K562 (cell line): ENCODE data around the gene POLG. TPM values are rescaled to one million over a fixed set of nuclear protein-coding genes. Genes with fewer than 3 reads are reported as not detected.

Source experiments
- MCM3 ChIP-seq: fragments of 450-650 bp; IDR thresholded peaks from 2 replicates; pipeline ENCODE4 v1.6.1; 2016
- MYNN ChIP-seq, 2 experiments: sonication (generic); formaldehyde crosslinking in 1 of 2; IDR thresholded peaks; 2 replicates each; pipeline versions ENCODE4 v1.5.0 to v1.6.1; 2016 to 2020; ENCODE audit warnings: antibody characterized with exemption in 1 of 2, missing genetic modification reagents in 1 of 2
- NCOR1 ChIP-seq: fragments of 450-650 bp; IDR thresholded peaks from 2 replicates; pipeline ENCODE4 v1.6.1; 2016; ENCODE audit warnings: mild to moderate bottlenecking, moderate library complexity
- RBM34 ChIP-seq: fragments of 200-400 bp; formaldehyde crosslinking; IDR thresholded peaks from 2 replicates; pipeline ENCODE4 v1.6.1; 2018; ENCODE audit warnings: low read length, borderline replicate concordance; ENCODE audit not compliant: insufficient read depth
- RHOXF2B ChIP-seq: fragments of 250-450 bp; sonication (Bioruptor Pico); conservative IDR thresholded peaks from 2 replicates; pipeline ENCODE4 v1.5.1; 2021
- TGIF2 ChIP-seq: sonication (generic); formaldehyde crosslinking; IDR thresholded peaks from 2 replicates; pipeline ENCODE4 v1.8.1; 2022; ENCODE audit warnings: mild to moderate bottlenecking, missing genetic modification reagents, moderate library complexity
- ZBED1 ChIP-seq: IDR thresholded peaks from 2 replicates; pipeline ENCODE4 v1.6.1; 2014
- ZNF212 ChIP-seq: fragments of 450-650 bp; formaldehyde crosslinking; IDR thresholded peaks from 2 replicates; pipeline ENCODE4 v1.4.0; 2020; ENCODE audit warnings: mild to moderate bottlenecking
- ZNF740 ChIP-seq, 3 experiments: fragments of 200-800 bp in 1 of 3; sonication (Bioruptor generic) in 1 of 3; sonication (generic) in 1 of 3; formaldehyde crosslinking in 1 of 3; IDR thresholded peaks; 2 replicates each; pipeline versions ENCODE4 v1.6.1 to v1.8.0; 2016 to 2022; ENCODE audit warnings: mild to moderate bottlenecking in 2 of 3, missing compliant biosample characterization in 2 of 3, missing genetic modification characterization in 2 of 3, missing genetic modification reagents in 1 of 3
- polyA plus RNA-seq, 8 experiments: library from polyadenylated mRNA; depleted of rRNA in 4 of 8; stranded (reverse) in 5 of 8; unstranded in 3 of 8; fragments of >200 nt; fragmentation: Nextera tagmentation in 2 of 8; fragmentation: Illumina TruSeq in 1 of 8; extraction: Ambion mirVana in 2 of 8; extraction: Trizol in 1 of 8; gene quantifications; 2 replicates each; pipeline versions ENCODE4 v1.2.1 to v1.2.3, GENCODE V29; 2011 to 2014; ENCODE audit warnings: inconsistent platforms in 1 of 8, missing spikeins in 1 of 8
- total RNA-seq, 7 experiments: library from RNA; depleted of rRNA in 6 of 7; stranded (reverse); fragments of >200 nt in 6 of 7; fragmentation: Illumina TruSeq in 2 of 7; extraction: Trizol in 2 of 7; gene quantifications; 2 replicates each; pipeline versions ENCODE4 v1.2.1 to v1.2.3, GENCODE V29; 2011 to 2021; ENCODE audit warnings: low replicate concordance in 1 of 7
- TF ChIP-seq, protein P1 (sequence below), 3 experiments: fragments of 200-800 bp in 1 of 3; fragments of 250-450 bp in 1 of 3; fragments of 450-650 bp in 1 of 3; sonication (Bioruptor Pico) in 1 of 3; sonication (Bioruptor generic) in 1 of 3; formaldehyde crosslinking in 1 of 3; IDR thresholded peaks; 2 replicates each; pipeline versions ENCODE4 v1.6.1 to v1.8.0; 2016 to 2022; ENCODE audit warnings: mild to moderate bottlenecking in 2 of 3, missing genetic modification characterization in 2 of 3, missing compliant biosample characterization in 1 of 3, moderate library complexity in 1 of 3
- TF ChIP-seq, protein P2 (sequence below): sonication (generic); formaldehyde crosslinking; IDR thresholded peaks from 2 replicates; pipeline ENCODE4 v1.8.1; 2023; ENCODE audit warnings: mild to moderate bottlenecking, missing genetic modification reagents, moderate library complexity
- TF ChIP-seq, protein P3 (sequence below): sonication (generic); formaldehyde crosslinking; IDR thresholded peaks from 2 replicates; pipeline ENCODE4 v1.8.0; 2022; ENCODE audit warnings: mild to moderate bottlenecking, low read depth, missing genetic modification reagents
- TF ChIP-seq, protein P4 (sequence below): fragments of 250-450 bp; sonication (Bioruptor Pico); IDR thresholded peaks from 2 replicates; pipeline ENCODE4 v1.4.0; 2020; ENCODE audit warnings: mild to moderate bottlenecking
- TF ChIP-seq, protein P5 (sequence below): fragments of 250-450 bp; sonication (Bioruptor Pico); IDR thresholded peaks from 2 replicates; pipeline ENCODE4 v1.8.0; 2022; ENCODE audit warnings: inconsistent platforms

POLG gene
- total and polyA plus RNA-seq, 9 of the 15 experiments (the other 6 are each of a cell fraction or from before 2014, with no cell fraction given) = 15.2 to 83.8 (median 38.6) TPM

DNA sequence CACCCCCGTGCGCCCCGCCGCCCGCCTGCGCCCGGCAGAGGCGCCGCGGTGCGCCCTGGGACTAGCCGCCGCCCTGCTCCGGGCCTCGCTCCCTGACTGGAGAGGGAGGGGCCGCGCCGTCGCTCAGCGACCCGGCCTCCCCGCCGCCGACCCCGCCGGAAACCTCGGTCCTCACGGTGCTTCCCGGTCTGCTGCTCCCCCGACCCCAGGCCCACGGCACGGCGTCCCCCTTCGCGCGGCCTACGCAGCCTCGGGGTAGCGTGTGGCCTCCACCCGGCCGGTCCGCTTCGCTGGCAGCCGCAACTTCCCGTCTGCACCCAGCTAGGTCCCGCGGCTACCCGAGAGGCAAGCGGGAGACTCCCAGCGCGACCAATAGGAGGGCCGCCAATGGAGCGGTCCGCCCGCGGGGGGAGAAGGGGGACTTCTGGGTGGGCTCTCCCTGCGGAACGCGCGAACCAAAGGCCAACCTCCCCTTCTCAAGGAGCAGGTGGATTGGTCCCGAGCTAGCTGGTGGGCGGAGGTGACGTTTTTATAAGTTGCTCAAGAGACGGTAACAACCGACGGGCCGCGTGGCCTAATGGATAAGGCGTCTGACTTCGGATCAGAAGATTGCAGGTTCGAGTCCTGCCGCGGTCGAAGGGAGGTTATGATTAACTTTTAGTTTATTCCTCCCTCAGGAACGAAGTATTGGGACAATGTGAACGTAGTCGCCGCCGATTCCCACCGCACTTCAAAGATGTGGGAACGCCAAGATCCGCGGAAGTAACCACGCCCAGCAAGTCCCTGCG is at the start of gene POLG (continued):
- TF ChIP-seq, protein P1, sequence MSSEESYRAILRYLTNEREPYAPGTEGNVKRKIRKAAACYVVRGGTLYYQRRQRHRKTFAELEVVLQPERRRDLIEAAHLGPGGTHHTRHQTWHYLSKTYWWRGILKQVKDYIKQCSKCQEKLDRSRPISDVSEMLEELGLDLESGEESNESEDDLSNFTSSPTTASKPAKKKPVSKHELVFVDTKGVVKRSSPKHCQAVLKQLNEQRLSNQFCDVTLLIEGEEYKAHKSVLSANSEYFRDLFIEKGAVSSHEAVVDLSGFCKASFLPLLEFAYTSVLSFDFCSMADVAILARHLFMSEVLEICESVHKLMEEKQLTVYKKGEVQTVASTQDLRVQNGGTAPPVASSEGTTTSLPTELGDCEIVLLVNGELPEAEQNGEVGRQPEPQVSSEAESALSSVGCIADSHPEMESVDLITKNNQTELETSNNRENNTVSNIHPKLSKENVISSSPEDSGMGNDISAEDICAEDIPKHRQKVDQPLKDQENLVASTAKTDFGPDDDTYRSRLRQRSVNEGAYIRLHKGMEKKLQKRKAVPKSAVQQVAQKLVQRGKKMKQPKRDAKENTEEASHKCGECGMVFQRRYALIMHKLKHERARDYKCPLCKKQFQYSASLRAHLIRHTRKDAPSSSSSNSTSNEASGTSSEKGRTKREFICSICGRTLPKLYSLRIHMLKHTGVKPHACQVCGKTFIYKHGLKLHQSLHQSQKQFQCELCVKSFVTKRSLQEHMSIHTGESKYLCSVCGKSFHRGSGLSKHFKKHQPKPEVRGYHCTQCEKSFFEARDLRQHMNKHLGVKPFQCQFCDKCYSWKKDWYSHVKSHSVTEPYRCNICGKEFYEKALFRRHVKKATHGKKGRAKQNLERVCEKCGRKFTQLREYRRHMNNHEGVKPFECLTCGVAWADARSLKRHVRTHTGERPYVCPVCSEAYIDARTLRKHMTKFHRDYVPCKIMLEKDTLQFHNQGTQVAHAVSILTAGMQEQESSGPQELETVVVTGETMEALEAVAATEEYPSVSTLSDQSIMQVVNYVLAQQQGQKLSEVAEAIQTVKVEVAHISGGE (CRISPR knock-in tag; IDR thresholded peaks at IDR 0.05) = peak in 2 of 3 experiments; percentile 68 to 91; a peak in 4 of 6 replicates
- TF ChIP-seq, protein P2, sequence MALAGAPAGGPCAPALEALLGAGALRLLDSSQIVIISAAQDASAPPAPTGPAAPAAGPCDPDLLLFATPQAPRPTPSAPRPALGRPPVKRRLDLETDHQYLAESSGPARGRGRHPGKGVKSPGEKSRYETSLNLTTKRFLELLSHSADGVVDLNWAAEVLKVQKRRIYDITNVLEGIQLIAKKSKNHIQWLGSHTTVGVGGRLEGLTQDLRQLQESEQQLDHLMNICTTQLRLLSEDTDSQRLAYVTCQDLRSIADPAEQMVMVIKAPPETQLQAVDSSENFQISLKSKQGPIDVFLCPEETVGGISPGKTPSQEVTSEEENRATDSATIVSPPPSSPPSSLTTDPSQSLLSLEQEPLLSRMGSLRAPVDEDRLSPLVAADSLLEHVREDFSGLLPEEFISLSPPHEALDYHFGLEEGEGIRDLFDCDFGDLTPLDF (CRISPR knock-in tag) = peak; percentile 81
- no peak; the same call in 1 of the 2 replicates for TF ChIP-seq ZBED1
- TF ChIP-seq, protein P3, sequence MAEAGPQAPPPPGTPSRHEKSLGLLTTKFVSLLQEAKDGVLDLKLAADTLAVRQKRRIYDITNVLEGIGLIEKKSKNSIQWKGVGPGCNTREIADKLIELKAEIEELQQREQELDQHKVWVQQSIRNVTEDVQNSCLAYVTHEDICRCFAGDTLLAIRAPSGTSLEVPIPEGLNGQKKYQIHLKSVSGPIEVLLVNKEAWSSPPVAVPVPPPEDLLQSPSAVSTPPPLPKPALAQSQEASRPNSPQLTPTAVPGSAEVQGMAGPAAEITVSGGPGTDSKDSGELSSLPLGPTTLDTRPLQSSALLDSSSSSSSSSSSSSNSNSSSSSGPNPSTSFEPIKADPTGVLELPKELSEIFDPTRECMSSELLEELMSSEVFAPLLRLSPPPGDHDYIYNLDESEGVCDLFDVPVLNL (CRISPR knock-in tag) = no peak; the same call in 1 of the 2 replicates
- TF ChIP-seq, protein P4, sequence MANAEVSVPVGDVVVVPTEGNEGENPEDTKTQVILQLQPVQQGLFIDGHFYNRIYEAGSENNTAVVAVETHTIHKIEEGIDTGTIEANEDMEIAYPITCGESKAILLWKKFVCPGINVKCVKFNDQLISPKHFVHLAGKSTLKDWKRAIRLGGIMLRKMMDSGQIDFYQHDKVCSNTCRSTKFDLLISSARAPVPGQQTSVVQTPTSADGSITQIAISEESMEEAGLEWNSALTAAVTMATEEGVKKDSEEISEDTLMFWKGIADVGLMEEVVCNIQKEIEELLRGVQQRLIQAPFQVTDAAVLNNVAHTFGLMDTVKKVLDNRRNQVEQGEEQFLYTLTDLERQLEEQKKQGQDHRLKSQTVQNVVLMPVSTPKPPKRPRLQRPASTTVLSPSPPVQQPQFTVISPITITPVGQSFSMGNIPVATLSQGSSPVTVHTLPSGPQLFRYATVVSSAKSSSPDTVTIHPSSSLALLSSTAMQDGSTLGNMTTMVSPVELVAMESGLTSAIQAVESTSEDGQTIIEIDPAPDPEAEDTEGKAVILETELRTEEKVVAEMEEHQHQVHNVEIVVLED (CRISPR knock-in tag) = no peak
- TF ChIP-seq MYNN (IDR thresholded peaks at IDR 0.05) = no peak
- no peak for TF ChIP-seq MYNN (CRISPR knock-in tag; IDR thresholded peaks at IDR 0.05)
- no peak; the same call in 1 of the 2 replicates for TF ChIP-seq TGIF2 (CRISPR knock-in tag)
- TF ChIP-seq MCM3 = no peak
- TF ChIP-seq, protein P5, sequence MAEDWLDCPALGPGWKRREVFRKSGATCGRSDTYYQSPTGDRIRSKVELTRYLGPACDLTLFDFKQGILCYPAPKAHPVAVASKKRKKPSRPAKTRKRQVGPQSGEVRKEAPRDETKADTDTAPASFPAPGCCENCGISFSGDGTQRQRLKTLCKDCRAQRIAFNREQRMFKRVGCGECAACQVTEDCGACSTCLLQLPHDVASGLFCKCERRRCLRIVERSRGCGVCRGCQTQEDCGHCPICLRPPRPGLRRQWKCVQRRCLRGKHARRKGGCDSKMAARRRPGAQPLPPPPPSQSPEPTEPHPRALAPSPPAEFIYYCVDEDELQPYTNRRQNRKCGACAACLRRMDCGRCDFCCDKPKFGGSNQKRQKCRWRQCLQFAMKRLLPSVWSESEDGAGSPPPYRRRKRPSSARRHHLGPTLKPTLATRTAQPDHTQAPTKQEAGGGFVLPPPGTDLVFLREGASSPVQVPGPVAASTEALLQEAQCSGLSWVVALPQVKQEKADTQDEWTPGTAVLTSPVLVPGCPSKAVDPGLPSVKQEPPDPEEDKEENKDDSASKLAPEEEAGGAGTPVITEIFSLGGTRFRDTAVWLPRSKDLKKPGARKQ (CRISPR knock-in tag) = no peak
- peak; percentile 53; the same call in 1 of the 2 replicates for TF ChIP-seq NCOR1
- TF ChIP-seq RBM34 = no peak
- no peak for TF ChIP-seq RHOXF2B (CRISPR knock-in tag)
- no peak for TF ChIP-seq ZNF212
- peak; percentile 67; the same call in 1 of the 2 replicates for TF ChIP-seq ZNF740 (CRISPR knock-in tag; IDR thresholded peaks at IDR 0.05)
- TF ChIP-seq ZNF740 (tag; IDR thresholded peaks at IDR 0.05) = no peak
